Gastroesophageal sphincter (tissue), 3 donors: ENCODE data around the gene TLE6.

Experiments
- POLR2A ChIP-seq, 2 donors: fragments of 450-650 bp; IDR thresholded peaks; one replicate each; pipeline ENCODE4 v1.6.1; 2017; ENCODE audit warnings: antibody characterized with exemption in 2 of 2, mild to moderate bottlenecking in 2 of 2, moderate library complexity in 1 of 2
- TF ChIP-seq, protein P1 (sequence below), 4 experiments: fragments of 200-600 bp in 2 of 4; fragments of 450-650 bp in 2 of 4; sonication (generic) in 1 of 4; IDR thresholded peaks; one replicate each; pipeline ENCODE4 v1.5.1; 2017 to 2019; ENCODE audit warnings: antibody characterized with exemption in 4 of 4, mild to moderate bottlenecking in 2 of 4, moderate library complexity in 2 of 4

DNA sequence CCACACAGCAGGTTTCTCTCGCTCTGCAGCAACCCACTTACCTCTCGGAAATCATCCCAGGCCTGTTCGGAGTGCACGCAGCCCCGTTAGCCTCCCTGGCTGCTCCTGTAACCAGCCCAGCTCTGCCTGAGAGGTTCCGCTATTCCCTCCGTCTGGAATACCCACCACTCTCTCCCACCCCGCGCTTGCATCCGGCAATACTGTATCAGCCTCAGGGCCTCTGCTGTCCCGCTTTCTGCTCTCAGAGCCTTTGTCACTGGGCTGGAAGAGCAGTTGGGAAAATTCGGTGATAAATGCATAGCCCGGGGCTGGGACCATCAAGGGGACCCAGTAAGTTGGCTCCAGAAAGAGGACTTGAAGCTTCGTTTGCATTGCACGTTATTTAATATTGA, 759 bp upstream of the TLE6 start:
- TF ChIP-seq, protein P1, sequence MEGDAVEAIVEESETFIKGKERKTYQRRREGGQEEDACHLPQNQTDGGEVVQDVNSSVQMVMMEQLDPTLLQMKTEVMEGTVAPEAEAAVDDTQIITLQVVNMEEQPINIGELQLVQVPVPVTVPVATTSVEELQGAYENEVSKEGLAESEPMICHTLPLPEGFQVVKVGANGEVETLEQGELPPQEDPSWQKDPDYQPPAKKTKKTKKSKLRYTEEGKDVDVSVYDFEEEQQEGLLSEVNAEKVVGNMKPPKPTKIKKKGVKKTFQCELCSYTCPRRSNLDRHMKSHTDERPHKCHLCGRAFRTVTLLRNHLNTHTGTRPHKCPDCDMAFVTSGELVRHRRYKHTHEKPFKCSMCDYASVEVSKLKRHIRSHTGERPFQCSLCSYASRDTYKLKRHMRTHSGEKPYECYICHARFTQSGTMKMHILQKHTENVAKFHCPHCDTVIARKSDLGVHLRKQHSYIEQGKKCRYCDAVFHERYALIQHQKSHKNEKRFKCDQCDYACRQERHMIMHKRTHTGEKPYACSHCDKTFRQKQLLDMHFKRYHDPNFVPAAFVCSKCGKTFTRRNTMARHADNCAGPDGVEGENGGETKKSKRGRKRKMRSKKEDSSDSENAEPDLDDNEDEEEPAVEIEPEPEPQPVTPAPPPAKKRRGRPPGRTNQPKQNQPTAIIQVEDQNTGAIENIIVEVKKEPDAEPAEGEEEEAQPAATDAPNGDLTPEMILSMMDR (IDR thresholded peaks at IDR 0.05): no peak
- no peak for TF ChIP-seq POLR2A (IDR thresholded peaks at IDR 0.05)
